GM12801 (cell line): Measurements from ENCODE around the gene ZC3H14.

Experiments used
- TF ChIP-seq, protein P1 (sequence below): IDR thresholded peaks from one replicate; pipeline ENCODE4 v1.5.1; 2011; ENCODE audit warnings: control low read depth; ENCODE audit not compliant: insufficient read length; ENCODE audit errors: extremely low read depth

ZC3H14 gene

GRCh38 chr14:88612981-88613380 is 50.1 kb downstream of the ZC3H14 start:
- TF ChIP-seq, protein P1, sequence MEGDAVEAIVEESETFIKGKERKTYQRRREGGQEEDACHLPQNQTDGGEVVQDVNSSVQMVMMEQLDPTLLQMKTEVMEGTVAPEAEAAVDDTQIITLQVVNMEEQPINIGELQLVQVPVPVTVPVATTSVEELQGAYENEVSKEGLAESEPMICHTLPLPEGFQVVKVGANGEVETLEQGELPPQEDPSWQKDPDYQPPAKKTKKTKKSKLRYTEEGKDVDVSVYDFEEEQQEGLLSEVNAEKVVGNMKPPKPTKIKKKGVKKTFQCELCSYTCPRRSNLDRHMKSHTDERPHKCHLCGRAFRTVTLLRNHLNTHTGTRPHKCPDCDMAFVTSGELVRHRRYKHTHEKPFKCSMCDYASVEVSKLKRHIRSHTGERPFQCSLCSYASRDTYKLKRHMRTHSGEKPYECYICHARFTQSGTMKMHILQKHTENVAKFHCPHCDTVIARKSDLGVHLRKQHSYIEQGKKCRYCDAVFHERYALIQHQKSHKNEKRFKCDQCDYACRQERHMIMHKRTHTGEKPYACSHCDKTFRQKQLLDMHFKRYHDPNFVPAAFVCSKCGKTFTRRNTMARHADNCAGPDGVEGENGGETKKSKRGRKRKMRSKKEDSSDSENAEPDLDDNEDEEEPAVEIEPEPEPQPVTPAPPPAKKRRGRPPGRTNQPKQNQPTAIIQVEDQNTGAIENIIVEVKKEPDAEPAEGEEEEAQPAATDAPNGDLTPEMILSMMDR = no peak

- TF ChIP-seq, protein P1 = no peak
These were observed 50.7 kb downstream of the ZC3H14 start for GRCh38 chr14:88613552-88614010.

DNA sequence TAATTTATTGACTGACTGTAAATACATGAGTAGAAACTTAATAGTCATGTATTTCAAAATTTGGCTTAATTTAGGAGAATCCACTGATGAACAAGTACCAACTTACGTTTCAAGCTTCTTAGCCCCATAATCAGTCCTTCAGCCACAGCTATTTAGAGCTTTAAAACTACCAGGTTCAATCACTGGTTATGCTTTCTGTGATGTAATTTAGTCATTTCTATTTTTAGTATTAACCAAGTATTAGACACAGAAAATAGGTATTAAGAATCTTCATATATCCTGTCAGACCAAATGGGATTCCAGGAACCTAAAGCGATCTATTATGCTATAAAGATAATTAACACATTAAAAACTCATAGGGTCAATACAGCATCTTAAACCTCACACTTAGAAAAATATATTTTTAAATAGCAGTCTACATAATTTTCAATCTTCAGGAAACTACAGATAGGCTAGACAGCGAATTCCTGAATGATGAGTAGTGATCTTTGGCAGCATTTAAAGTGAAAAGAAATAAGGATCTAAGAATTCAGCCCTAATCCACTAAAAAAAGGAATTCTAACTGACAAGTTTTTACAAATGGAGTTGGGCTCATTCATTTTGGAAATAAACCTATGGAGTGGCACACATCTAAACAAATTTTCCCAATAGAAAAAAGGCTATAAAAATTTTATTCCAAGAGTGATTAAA is 51.5 kb downstream of the ZC3H14 start:
- TF ChIP-seq, protein P1 = no peak

GRCh38 chr14:88616697-88617096 is 53.9 kb downstream of the ZC3H14 start:
- TF ChIP-seq, protein P1 = no peak

DNA sequence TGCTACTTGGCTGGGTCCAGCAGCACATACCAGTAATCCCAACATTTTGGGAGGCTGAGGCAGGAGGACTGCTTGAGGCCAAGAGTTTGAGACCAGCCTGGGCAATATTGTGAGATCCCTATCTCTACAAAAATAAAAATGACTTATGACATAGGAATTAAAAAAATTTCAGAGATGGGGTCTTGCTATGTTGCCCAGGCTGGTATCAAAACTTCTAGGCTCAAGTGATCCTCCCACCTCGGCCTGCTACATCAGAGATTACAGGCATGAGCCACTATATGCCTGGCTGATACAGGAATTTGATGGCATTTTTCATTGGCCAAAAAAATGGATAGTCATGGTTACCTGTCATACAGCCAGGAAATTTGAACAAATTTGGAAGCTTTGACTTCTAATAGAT is 54.6 kb downstream of the ZC3H14 start:
- TF ChIP-seq, protein P1 = no peak

GRCh38 chr14:88618476-88618875 is 55.6 kb downstream of the ZC3H14 start:
- TF ChIP-seq, protein P1 = no peak

- TF ChIP-seq, protein P1 = no peak
These were observed 58.3 kb downstream of the ZC3H14 start for GRCh38 chr14:88621100-88621499.
